Measurements from ENCODE around the gene CDH8. TPM values are rescaled to one million over a fixed set of nuclear protein-coding genes. Genes with fewer than 3 reads are reported as not detected.

Gene CDH8
- total RNA-seq, 2 donors from 2014 or later = not detected

GRCh38 chr16:62050793-62051192, 14.6 kb upstream of the CDH8 start:
- ATAC-seq = no peak
- no peak overlapping the region for H3K27ac Mint-ChIP-seq
- no peaks in the 10 kb centered on the region for H3K27me3 Mint-ChIP-seq
- H3K4me1 Mint-ChIP-seq = no peaks in the 10 kb centered on the region
- no peaks in the 10 kb centered on the region for H3K9me3 ChIP-seq (ENCODE audit: control insufficient read depth, low read length, poor library complexity, severe bottlenecking)
- DNase-seq = no peak
- no peak overlapping the region for H3K4me3 Mint-ChIP-seq
- H3K36me3 Mint-ChIP-seq (ENCODE audit: low read depth) = no peaks in the 10 kb centered on the region

- Mint-ChIP-seq H3K4me3 (no peak overlapping the region), H3K27ac (no peak overlapping the region), H3K4me1 (no peaks in the 10 kb centered on the region), H3K27me3 (no peaks in the 10 kb centered on the region), H3K36me3 (ENCODE audit: low read depth) (no peaks in the 10 kb centered on the region)
- ATAC-seq = no peak
- DNase-seq = no peak
- no peaks in the 10 kb centered on the region for H3K9me3 ChIP-seq (ENCODE audit: control insufficient read depth, low read length, poor library complexity, severe bottlenecking)
Observed at GRCh38 chr16:62046801-62047200, 10.6 kb upstream of the CDH8 start.

- Mint-ChIP-seq H3K27ac (no peak overlapping the region), H3K4me3 (no peak overlapping the region), H3K27me3 (no peaks in the 10 kb centered on the region), H3K36me3 (ENCODE audit: low read depth) (no peaks in the 10 kb centered on the region), H3K4me1 (no peaks in the 10 kb centered on the region)
- DNase-seq (no peak), ATAC-seq (no peak)
- H3K9me3 ChIP-seq (ENCODE audit: control insufficient read depth, low read length, poor library complexity, severe bottlenecking) = no peaks in the 10 kb centered on the region
Observed at GRCh38 chr16:62041401-62041800, 5.2 kb upstream of the CDH8 start.

- ATAC-seq (no peak), DNase-seq (no peak)
- Mint-ChIP-seq H3K27ac (no peak overlapping the region), H3K4me1 (no peaks in the 10 kb centered on the region), H3K36me3 (ENCODE audit: low read depth) (no peaks in the 10 kb centered on the region), H3K27me3 (no peaks in the 10 kb centered on the region), H3K4me3 (no peak overlapping the region)
- H3K9me3 ChIP-seq (ENCODE audit: control insufficient read depth, low read length, poor library complexity, severe bottlenecking) = no peaks in the 10 kb centered on the region
Observed at GRCh38 chr16:62038646-62039045, 2.4 kb upstream of the CDH8 start.

- DNase-seq (no peak), ATAC-seq (no peak)
- H3K27me3 Mint-ChIP-seq = no peaks in the 10 kb centered on the region
- no peaks in the 10 kb centered on the region for H3K4me1 Mint-ChIP-seq
- H3K27ac Mint-ChIP-seq = no peak overlapping the region
- no peaks in the 10 kb centered on the region for H3K36me3 Mint-ChIP-seq (ENCODE audit: low read depth)
- H3K9me3 ChIP-seq (ENCODE audit: control insufficient read depth, low read length, poor library complexity, severe bottlenecking) = no peaks in the 10 kb centered on the region
- H3K4me3 Mint-ChIP-seq = no peak overlapping the region
Observed at GRCh38 chr16:62038225-62038624, 2.0 kb upstream of the CDH8 start.

GRCh38 chr16:62036802-62037135, 531 bp upstream of the CDH8 start:
- DNase-seq = no peak
- H3K4me3 Mint-ChIP-seq = no peak overlapping the region
- no peaks in the 10 kb centered on the region for H3K27me3 Mint-ChIP-seq
- no peaks in the 10 kb centered on the region for H3K9me3 ChIP-seq (ENCODE audit: control insufficient read depth, low read length, poor library complexity, severe bottlenecking)
- H3K36me3 Mint-ChIP-seq (ENCODE audit: low read depth) = no peaks in the 10 kb centered on the region
- no peaks in the 10 kb centered on the region for H3K4me1 Mint-ChIP-seq
- ATAC-seq = no peak
- no peak overlapping the region for H3K27ac Mint-ChIP-seq

GRCh38 chr16:62035115-62036092, 834 bp downstream of the CDH8 start:
- H3K4me1 Mint-ChIP-seq = no peaks in the 10 kb centered on the region
- DNase-seq (no peak), ATAC-seq (no peak)
- no peak overlapping the region for H3K27ac Mint-ChIP-seq
- no peaks in the 10 kb centered on the region for H3K9me3 ChIP-seq (ENCODE audit: control insufficient read depth, low read length, poor library complexity, severe bottlenecking)
- no peaks in the 10 kb centered on the region for H3K27me3 Mint-ChIP-seq
- H3K36me3 Mint-ChIP-seq (ENCODE audit: low read depth) = no peaks in the 10 kb centered on the region
- no peak overlapping the region for H3K4me3 Mint-ChIP-seq

GRCh38 chr16:62034231-62035114, 1.8 kb downstream of the CDH8 start:
- no peak for ATAC-seq
- no peaks in the 10 kb centered on the region for H3K9me3 ChIP-seq (ENCODE audit: control insufficient read depth, low read length, poor library complexity, severe bottlenecking)
- Mint-ChIP-seq H3K4me3 (no peak overlapping the region), H3K27me3 (no peaks in the 10 kb centered on the region), H3K36me3 (ENCODE audit: low read depth) (no peaks in the 10 kb centered on the region), H3K27ac (no peak overlapping the region), H3K4me1 (no peaks in the 10 kb centered on the region)
- no peak for DNase-seq

- no peak for DNase-seq
- no peak for ATAC-seq
- H3K9me3 ChIP-seq (ENCODE audit: control insufficient read depth, low read length, poor library complexity, severe bottlenecking) = no peaks in the 10 kb centered on the region
- no peak overlapping the region for H3K27ac Mint-ChIP-seq
- no peaks in the 10 kb centered on the region for H3K36me3 Mint-ChIP-seq (ENCODE audit: low read depth)
- no peak overlapping the region for H3K4me3 Mint-ChIP-seq
- H3K27me3 Mint-ChIP-seq = no peaks in the 10 kb centered on the region
- H3K4me1 Mint-ChIP-seq = no peaks in the 10 kb centered on the region
Observed at GRCh38 chr16:62033065-62033464, 3.2 kb downstream of the CDH8 start.

- H3K4me3 Mint-ChIP-seq = no peak overlapping the region
- H3K27me3 Mint-ChIP-seq = no peaks in the 10 kb centered on the region
Observed at GRCh38 chr16:62029947-62030346, 6.3 kb downstream of the CDH8 start.

GRCh38 chr16:62022688-62023087, 13.6 kb downstream of the CDH8 start:
- ATAC-seq (no peak), DNase-seq (no peak)
- H3K9me3 ChIP-seq (ENCODE audit: control insufficient read depth, low read length, poor library complexity, severe bottlenecking) = no peaks in the 10 kb centered on the region
- no peak overlapping the region for H3K27ac Mint-ChIP-seq
- no peaks in the 10 kb centered on the region for H3K4me1 Mint-ChIP-seq
- H3K4me3 Mint-ChIP-seq = no peak overlapping the region
- no peaks in the 10 kb centered on the region for H3K27me3 Mint-ChIP-seq
- H3K36me3 Mint-ChIP-seq (ENCODE audit: low read depth) = no peaks in the 10 kb centered on the region

More at GRCh38 chr16:62029947-62030346, 6.3 kb downstream of the CDH8 start:
- H3K9me3 ChIP-seq (ENCODE audit: control insufficient read depth, low read length, poor library complexity, severe bottlenecking) = no peaks in the 10 kb centered on the region
- H3K27ac Mint-ChIP-seq = no peak overlapping the region
- no peaks in the 10 kb centered on the region for H3K36me3 Mint-ChIP-seq (ENCODE audit: low read depth)
- DNase-seq = no peak
- no peak for ATAC-seq
- H3K4me1 Mint-ChIP-seq = no peaks in the 10 kb centered on the region

- DNase-seq = no peak
Observed at GRCh38 chr16:62021161-62021581, 15.1 kb downstream of the CDH8 start.

GRCh38 chr16:62020681-62021080, 15.6 kb downstream of the CDH8 start:
- H3K27ac Mint-ChIP-seq = no peak overlapping the region
- no peak overlapping the region for H3K4me3 Mint-ChIP-seq
- H3K27me3 Mint-ChIP-seq = no peaks in the 10 kb centered on the region
- no peaks in the 10 kb centered on the region for H3K9me3 ChIP-seq (ENCODE audit: control insufficient read depth, low read length, poor library complexity, severe bottlenecking)
- ATAC-seq (no peak), DNase-seq (no peak)
- no peaks in the 10 kb centered on the region for H3K36me3 Mint-ChIP-seq (ENCODE audit: low read depth)
- H3K4me1 Mint-ChIP-seq = no peaks in the 10 kb centered on the region

More at GRCh38 chr16:62021161-62021581, 15.1 kb downstream of the CDH8 start:
- no peaks in the 10 kb centered on the region for H3K4me1 Mint-ChIP-seq
- no peaks in the 10 kb centered on the region for H3K36me3 Mint-ChIP-seq (ENCODE audit: low read depth)
- ATAC-seq = no peak
- H3K27me3 Mint-ChIP-seq = no peaks in the 10 kb centered on the region
- no peak overlapping the region for H3K27ac Mint-ChIP-seq
- H3K4me3 Mint-ChIP-seq = no peak overlapping the region
- no peaks in the 10 kb centered on the region for H3K9me3 ChIP-seq (ENCODE audit: control insufficient read depth, low read length, poor library complexity, severe bottlenecking)
